ENCODE results near the gene SPG11.

SPG11 gene

GRCh38 chr15:44673639-44674038 is 10.2 kb upstream of the SPG11 start:
- no peak for DNase-seq

- DNase-seq, result peak in 2 of 4 experiments; percentile 13 to 35
These were observed 6.9 kb upstream of the SPG11 start for GRCh38 chr15:44670087-44670950.

DNA sequence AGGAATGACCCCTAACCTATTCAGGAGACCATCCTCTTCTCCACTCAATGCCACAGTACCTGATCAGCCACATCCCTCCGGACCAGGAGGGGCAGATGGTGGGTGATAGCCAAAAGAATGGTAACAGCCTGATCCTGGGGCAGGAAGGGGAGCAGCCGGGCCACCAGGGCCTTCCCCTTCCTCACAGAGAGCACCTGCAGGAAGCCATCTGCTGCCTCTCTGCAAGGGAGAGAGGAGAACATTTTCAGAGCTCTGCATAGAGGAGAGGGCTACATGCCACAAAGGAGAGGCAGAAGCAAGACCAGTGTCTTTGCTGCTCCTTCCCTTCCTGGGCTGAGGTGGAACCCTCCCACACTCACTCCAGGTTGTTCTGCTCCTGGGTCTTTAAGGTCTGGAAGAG is 5.5 kb upstream of the SPG11 start:
- DNase-seq, result no peak

DNA sequence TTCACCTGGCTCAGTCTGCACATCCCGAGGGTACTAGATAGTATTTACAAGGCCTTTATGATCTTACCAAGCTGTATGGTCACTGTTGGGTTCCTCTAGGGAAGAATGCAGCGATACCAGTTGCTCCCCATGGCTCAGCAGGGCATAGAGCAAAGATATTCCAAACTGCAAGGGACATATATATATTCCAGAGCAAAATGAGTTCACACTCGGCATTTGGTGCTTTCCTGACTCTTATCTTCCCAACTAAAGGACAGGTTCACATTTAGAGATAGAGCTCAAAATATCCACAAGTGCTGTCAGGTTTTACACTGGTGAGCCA is 3.5 kb upstream of the SPG11 start:
- DNase-seq, result no peak

DNA sequence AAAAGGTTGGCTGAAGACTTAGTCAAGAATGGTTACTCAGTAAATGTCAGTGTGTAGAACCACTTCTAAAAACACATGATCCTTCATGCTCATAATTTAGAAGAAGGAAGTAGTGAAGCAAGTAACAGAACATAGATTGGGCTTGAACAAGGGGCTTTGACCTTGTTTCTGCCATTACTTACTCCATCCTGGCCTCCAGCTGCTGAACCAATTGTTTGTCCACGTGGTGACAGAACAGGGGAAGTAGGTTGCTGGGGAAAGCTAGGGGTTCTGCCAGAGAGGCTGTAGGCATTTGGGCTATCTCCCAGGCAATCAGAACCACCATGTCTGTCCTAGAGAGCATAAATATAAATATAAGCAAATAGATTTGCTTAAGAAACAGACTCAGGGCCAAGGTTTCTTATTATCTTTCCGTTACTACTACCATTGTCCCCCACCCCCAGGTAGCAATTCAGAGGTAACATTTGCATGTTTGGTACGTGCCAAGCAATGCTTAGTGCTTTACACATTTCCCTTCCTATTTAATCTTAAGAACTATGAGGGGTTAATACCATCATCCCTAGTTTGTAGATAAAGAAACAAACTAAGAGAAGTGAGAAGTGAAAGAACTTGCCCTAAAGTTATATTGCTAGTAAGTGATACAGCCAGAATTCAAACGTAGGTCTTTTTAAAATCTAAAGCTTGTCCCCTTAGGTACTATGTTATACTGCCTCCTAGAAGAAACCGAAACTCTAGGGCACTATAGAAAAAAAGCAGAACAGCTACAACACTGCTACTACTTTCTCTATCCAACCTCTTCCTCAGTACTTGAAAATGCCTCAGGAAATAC is 3.0 kb upstream of the SPG11 start:
- peak; percentile 15 to 51 (median 40) for DNase-seq

- DNase-seq, result peak; percentile 71 to 91 (median 86)
These were observed 718 bp downstream of the SPG11 start for GRCh38 chr15:44662478-44663409.

DNA sequence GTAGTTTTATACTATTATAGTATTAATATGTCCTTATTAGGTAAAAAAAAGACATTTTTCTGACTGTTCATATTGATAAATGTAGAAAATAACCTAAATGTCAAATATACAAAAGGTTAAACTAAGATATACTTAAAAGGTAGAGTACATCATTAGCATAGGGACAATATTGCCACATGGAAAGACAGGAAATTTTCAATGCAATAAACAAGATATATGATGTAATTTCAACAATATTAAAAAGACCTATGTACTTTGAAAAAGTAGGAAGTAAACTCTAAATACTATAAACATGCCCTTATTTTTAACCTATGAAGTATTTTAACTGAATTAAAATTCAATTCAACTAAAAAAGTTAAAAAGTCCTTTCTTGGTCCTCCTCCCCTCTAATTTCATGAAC is 1.9 kb downstream of the SPG11 start:
- peak in 2 of 4 experiments; percentile 28 to 37 for DNase-seq

- DNase-seq, result peak in 2 of 4 experiments; percentile 48 to 65
These were observed 4.4 kb downstream of the SPG11 start for GRCh38 chr15:44659056-44659455.

DNA sequence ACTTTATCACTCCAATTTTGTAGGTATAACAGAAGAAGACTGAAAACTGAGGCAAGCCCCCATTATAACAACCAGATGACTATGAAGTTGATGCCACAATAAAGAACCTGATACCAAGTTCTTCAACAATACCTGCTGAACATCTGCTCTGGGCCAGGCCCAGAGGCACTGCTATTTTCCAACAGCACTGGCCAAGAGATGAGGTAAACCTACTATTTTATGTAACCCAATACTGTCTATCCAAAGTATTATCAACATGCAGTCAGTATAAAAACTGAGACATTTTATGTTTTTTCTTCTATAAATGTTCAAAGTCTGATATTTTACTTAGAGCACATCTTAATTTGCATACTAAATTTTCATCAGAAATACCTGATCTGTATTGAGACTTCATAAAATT is 6.1 kb downstream of the SPG11 start:
- DNase-seq, result no peak

GRCh38 chr15:44656913-44657312 is 6.5 kb downstream of the SPG11 start:
- DNase-seq, result no peak

- DNase-seq, result no peak
These were observed 7.2 kb downstream of the SPG11 start for GRCh38 chr15:44656298-44656697.

DNA sequence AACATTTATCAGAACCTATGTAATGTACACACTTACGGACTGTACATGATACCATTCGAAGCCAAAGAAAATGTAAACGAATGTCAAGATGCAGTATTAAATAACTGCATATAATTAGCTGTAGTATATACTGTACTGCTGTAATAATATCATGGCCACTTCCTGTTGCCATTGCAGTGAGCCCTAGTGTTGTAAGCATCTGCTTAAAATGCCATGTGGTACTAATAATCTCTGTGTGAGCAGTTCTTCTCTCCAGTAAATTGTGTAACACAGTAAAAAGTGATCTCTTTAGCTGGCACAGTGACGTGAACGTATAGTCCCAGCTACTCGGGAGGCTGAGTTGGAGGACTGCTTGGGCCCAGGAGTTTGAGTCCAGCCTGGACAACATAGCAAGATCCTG is 8.6 kb downstream of the SPG11 start:
- DNase-seq, result peak in 3 of 4 experiments; percentile 10 to 45 (median 38)

DNA sequence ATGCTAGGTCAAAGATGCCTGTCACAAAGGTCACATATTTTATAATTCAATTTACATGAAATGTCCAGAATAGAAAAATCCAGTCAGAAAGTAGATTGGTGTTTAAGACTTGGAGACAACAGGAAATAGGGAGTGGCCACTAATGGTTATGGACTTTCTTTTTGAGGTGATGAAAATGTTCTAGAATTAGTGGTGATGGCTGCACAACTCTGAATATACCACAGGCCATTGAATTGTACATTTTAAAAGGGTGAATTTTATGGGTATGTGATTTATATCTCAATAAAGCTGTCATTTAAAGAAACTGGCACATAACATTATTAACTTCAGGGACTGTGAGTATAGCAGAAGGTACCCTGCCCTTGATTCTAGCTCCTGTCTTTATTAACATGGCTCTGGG is 15.8 kb downstream of the SPG11 start:
- no peak for DNase-seq

DNA sequence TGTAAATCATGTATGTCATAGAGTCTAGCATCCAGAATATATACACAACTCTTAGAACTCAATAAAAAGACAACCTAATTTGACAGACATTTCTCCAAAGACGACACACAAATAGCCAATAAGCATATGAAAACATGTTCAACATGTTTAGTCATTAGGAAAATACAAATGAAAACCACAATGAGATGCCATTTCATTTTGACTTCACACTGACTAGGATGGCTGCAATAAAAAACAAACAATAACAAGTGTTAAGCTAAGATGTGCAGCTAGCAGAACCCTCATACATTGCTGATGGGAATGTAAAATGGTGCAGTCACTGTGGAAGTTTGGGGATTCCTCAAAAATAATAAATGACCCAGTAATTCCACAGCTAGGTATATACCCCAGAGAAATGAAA is 16.4 kb downstream of the SPG11 start:
- DNase-seq, result no peak

DNA sequence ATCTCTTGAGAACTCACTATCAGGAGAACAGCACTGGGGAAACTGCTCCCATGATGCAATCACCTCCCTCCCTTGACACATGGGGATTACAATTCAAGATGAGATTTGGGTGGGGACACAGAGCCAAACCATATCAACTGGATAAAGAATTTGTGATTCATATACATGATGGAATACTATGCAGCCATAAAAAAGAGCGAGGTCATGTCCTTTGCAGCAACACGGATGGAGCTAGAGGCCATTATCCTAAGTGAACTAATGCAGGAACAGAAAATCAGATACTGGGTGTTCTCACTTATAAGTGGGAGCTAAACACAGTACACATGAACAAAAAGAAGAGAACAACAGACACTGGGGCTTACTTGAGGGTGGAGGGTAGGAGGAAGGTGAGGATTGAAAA is 17.0 kb downstream of the SPG11 start:
- DNase-seq, result no peak

DNA sequence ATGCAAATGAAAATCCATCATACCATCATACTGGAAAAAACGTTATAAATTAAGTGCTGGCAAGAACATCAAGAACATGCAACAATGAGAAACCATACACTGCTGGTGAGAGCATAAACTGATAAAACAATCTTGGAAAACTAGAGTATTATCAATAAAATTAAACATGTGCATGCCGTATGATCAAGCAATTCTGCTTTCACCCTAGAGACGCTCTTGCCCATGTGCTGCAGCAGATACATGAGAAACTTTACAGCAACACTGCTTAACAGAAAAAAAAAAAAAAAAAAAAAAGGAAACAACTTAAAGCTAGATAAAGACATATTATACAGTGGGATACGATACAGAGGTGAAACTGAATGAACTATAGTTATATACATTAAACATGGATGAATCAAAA is 21.8 kb downstream of the SPG11 start:
- DNase-seq, result no peak

- no peak for DNase-seq
These were observed 26.5 kb downstream of the SPG11 start for GRCh38 chr15:44636976-44637375.

- peak; percentile 2 to 49 (median 27) for DNase-seq
These were observed 29.9 kb downstream of the SPG11 start for GRCh38 chr15:44633603-44634002.

GRCh38 chr15:44625286-44625685 is 38.2 kb downstream of the SPG11 start:
- peak in 3 of 4 experiments; percentile 4 to 14 (median 12) for DNase-seq

DNA sequence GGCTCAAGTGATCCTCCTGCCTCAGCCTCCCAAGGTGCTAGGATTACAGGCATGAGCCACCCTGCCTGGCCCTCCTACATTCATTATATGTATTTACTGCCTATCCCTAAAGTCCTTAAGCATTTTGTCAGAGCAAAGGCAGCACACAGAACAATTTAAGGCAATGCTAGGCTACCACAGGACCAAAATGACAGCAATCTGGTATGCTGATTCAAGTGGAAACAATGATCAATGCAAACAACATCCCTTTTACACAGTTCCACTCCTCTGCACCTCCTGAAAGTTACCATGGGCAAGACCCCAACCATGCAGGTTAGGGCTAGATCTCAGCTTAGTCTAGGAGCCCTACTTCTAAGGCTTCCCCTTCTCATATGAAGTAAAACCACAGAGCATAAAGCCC is 40.3 kb downstream of the SPG11 start:
- no peak for DNase-seq

GRCh38 chr15:44620081-44620480 is 43.4 kb downstream of the SPG11 start:
- no peak for DNase-seq

DNA sequence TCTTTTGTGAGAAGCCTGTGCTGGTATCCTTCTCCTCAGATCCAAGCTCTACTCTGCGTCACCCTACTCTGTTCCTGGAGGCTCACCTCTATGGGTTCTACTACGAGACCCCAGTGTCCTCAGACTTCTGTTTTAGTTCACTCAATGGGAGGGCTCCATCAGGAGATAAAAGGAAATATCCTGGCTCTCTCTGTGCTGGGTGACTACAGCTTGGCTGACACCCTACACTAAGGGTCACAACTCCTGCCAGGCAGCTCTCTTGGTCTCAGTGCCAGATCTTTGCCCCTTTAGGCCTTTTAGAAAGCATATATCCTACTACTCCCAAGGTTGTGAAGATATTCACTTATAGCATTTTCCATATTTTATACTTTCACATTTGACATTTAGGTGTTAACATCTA is 46.5 kb downstream of the SPG11 start:
- no peak for DNase-seq

GRCh38 chr15:44606740-44607139 is 56.7 kb downstream of the SPG11 start:
- no peak for DNase-seq

All from suppressor macrophage (primary cell).